Neural cell (in vitro differentiated cells): ENCODE measurements around the gene ZDHHC5. TPM values are rescaled to one million over a fixed set of nuclear protein-coding genes. Genes with fewer than 3 reads are reported as not detected.

Source experiments
- H2AFZ ChIP-seq: fragments of 200-600, 300-800 bp; sonication (generic), shearing (Covaris generic); 2 replicates; pipeline ENCODE4 v1.6.0; 2014; ENCODE audit warnings: low read depth, mild to moderate bottlenecking, antibody characterized with exemption, low read length, moderate library complexity
- H3F3A ChIP-seq: fragments of 200-600 bp; shearing (Covaris generic); 2 replicates; pipeline ENCODE4 v1.6.1; 2016; ENCODE audit warnings: mild to moderate bottlenecking, moderate library complexity, mixed read lengths, antibody characterized with exemption, low read length; ENCODE audit not compliant: insufficient read depth, poor library complexity, severe bottlenecking
- H3K27ac ChIP-seq: fragments of 200-600, 300-800 bp; sonication (generic), shearing (Covaris generic); 2 replicates; pipeline ENCODE4 v1.5.1; 2014; ENCODE audit warnings: mild to moderate bottlenecking, low read length, moderate library complexity
- H3K27me3 ChIP-seq: fragments of 300-800, 200-600 bp; sonication (generic), shearing (Covaris generic); 2 replicates; pipeline ENCODE4 v1.6.0; 2014; ENCODE audit warnings: mild to moderate bottlenecking, low read depth, low read length, moderate library complexity; ENCODE audit not compliant: insufficient read depth
- H3K36me3 ChIP-seq: fragments of 300-800, 200-600 bp; sonication (generic), shearing (Covaris generic); 2 replicates; pipeline ENCODE4 v1.5.1; 2014; ENCODE audit warnings: mild to moderate bottlenecking, antibody characterized with exemption, low read length, moderate library complexity; ENCODE audit not compliant: insufficient read depth
- H3K4me2 ChIP-seq: fragments of 300-800, 200-600 bp; sonication (generic), shearing (Covaris generic); 2 replicates; pipeline ENCODE4 v1.6.0; 2014; ENCODE audit warnings: mild to moderate bottlenecking, low read length
- H3K4me3 ChIP-seq: fragments of 300-800, 200-600 bp; sonication (generic), shearing (Covaris generic); 2 replicates; pipeline ENCODE4 v1.5.1; 2014; ENCODE audit warnings: mild to moderate bottlenecking, low read length, moderate library complexity
- H3K79me2 ChIP-seq: fragments of 200-600 bp; shearing (Covaris generic); replicated peaks from 2 replicates; pipeline ENCODE4 v1.6.0; 2014; ENCODE audit warnings: mild to moderate bottlenecking, low read length, moderate library complexity; ENCODE audit not compliant: insufficient read depth
- H3K9ac ChIP-seq: fragments of 300-800, 200-600 bp; sonication (generic), shearing (Covaris generic); 2 replicates; pipeline ENCODE4 v1.6.1; 2016; ENCODE audit warnings: mild to moderate bottlenecking, low read length, mixed read lengths
- H3K9me2 ChIP-seq: fragments of 200-600 bp; shearing (Covaris generic); 2 replicates; pipeline ENCODE4 v1.6.1; 2016; ENCODE audit warnings: mild to moderate bottlenecking, low read length, mixed read lengths; ENCODE audit not compliant: insufficient read depth
- H3K9me3 ChIP-seq: fragments of 200-600, 300-800 bp; sonication (generic), shearing (Covaris generic); 2 replicates; pipeline ENCODE4 v1.6.1; 2016; ENCODE audit warnings: mild to moderate bottlenecking, mixed run types, low read length, moderate library complexity, mixed read lengths
- H4K20me1 ChIP-seq: fragments of 200-600 bp; shearing (Covaris generic); 2 replicates; pipeline ENCODE4 v1.6.1; 2016; ENCODE audit warnings: mild to moderate bottlenecking, mixed run types; ENCODE audit not compliant: insufficient read depth
- EP300 ChIP-seq: fragments of 450-650 bp; conservative IDR thresholded peaks from 2 replicates; pipeline ENCODE4 v1.6.1; 2014; ENCODE audit warnings: antibody characterized with exemption, mild to moderate bottlenecking, moderate library complexity; ENCODE audit not compliant: poor library complexity, severe bottlenecking
- EZH2 ChIP-seq: fragments of 200-600, 300-800 bp; shearing (Covaris generic), sonication (generic); IDR thresholded peaks from 2 replicates; pipeline ENCODE4 v1.6.1; 2014; ENCODE audit warnings: antibody characterized with exemption, low read length, borderline replicate concordance, mild to moderate bottlenecking; ENCODE audit not compliant: insufficient read depth, poor library complexity, severe bottlenecking
- MXI1 ChIP-seq: fragments of 450-650 bp; conservative IDR thresholded peaks from 2 replicates; pipeline ENCODE4 v1.6.1; 2014; ENCODE audit warnings: antibody characterized with exemption, mild to moderate bottlenecking; ENCODE audit not compliant: poor library complexity, severe bottlenecking
- POLR2AphosphoS5 ChIP-seq: IDR thresholded peaks from 2 replicates; pipeline ENCODE4 v1.6.1; 2012
- RAD21 ChIP-seq: fragments of 450-650 bp; conservative IDR thresholded peaks from 2 replicates; pipeline ENCODE4 v1.6.1; 2014; ENCODE audit warnings: antibody characterized with exemption, mild to moderate bottlenecking, moderate library complexity
- REST ChIP-seq: IDR thresholded peaks from 2 replicates; pipeline ENCODE4 v1.6.1; 2012; ENCODE audit warnings: borderline replicate concordance
- SMC3 ChIP-seq: fragments of 450-650 bp; conservative IDR thresholded peaks from 2 replicates; pipeline ENCODE4 v1.6.1; 2014; ENCODE audit warnings: antibody characterized with exemption, mild to moderate bottlenecking, moderate library complexity; ENCODE audit not compliant: poor library complexity
- TAF1 ChIP-seq: IDR thresholded peaks from 2 replicates; pipeline ENCODE4 v1.6.1; 2012; ENCODE audit warnings: low read depth
- polyA plus RNA-seq: library from polyadenylated mRNA; depleted of rRNA; stranded (reverse); fragments of >200 nt; gene quantifications from 2 replicates; pipeline ENCODE4 v1.2.3, GENCODE V29; 2014
- TF ChIP-seq, protein P1 (sequence below): fragments of 450-650 bp; IDR thresholded peaks from 2 replicates; pipeline ENCODE4 v1.5.1; 2014; ENCODE audit warnings: antibody characterized with exemption, mild to moderate bottlenecking, moderate library complexity; ENCODE audit not compliant: poor library complexity, severe bottlenecking

Gene ZDHHC5
- polyA plus RNA-seq, 1 donor from 2014 or later, result 15.8 TPM

- Histone ChIP-seq H3K79me2 (peaks cover 36% of the 10 kb centered on the region), H3K9me3 (no peaks in the 10 kb centered on the region), H3K9me2 (no peaks in the 10 kb centered on the region), H4K20me1 (no peaks in the 10 kb centered on the region), H3K27ac (peak overlapping the region; percentile 92), H3K4me2 (peak overlapping the region; percentile 32), H3K27me3 (no peaks in the 10 kb centered on the region), H3K36me3 (no peaks in the 10 kb centered on the region), H2AFZ (peak overlapping the region; percentile 57), H3F3A (no peaks in the 10 kb centered on the region), H3K9ac (peak overlapping the region; percentile 96), H3K4me3 (peak overlapping the region; percentile 96)
- TF ChIP-seq TAF1, result no peak
- TF ChIP-seq EZH2, result no peak
- no peak for TF ChIP-seq POLR2AphosphoS5
- no peak for TF ChIP-seq MXI1
- TF ChIP-seq, protein P1, sequence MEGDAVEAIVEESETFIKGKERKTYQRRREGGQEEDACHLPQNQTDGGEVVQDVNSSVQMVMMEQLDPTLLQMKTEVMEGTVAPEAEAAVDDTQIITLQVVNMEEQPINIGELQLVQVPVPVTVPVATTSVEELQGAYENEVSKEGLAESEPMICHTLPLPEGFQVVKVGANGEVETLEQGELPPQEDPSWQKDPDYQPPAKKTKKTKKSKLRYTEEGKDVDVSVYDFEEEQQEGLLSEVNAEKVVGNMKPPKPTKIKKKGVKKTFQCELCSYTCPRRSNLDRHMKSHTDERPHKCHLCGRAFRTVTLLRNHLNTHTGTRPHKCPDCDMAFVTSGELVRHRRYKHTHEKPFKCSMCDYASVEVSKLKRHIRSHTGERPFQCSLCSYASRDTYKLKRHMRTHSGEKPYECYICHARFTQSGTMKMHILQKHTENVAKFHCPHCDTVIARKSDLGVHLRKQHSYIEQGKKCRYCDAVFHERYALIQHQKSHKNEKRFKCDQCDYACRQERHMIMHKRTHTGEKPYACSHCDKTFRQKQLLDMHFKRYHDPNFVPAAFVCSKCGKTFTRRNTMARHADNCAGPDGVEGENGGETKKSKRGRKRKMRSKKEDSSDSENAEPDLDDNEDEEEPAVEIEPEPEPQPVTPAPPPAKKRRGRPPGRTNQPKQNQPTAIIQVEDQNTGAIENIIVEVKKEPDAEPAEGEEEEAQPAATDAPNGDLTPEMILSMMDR, result no peak
- no peak for TF ChIP-seq REST
- TF ChIP-seq RAD21, result no peak
- TF ChIP-seq SMC3, result no peak
- TF ChIP-seq EP300, result no peak
These were observed 30.3 kb upstream of the ZDHHC5 start for GRCh38 chr11:57637626-57638004.

DNA sequence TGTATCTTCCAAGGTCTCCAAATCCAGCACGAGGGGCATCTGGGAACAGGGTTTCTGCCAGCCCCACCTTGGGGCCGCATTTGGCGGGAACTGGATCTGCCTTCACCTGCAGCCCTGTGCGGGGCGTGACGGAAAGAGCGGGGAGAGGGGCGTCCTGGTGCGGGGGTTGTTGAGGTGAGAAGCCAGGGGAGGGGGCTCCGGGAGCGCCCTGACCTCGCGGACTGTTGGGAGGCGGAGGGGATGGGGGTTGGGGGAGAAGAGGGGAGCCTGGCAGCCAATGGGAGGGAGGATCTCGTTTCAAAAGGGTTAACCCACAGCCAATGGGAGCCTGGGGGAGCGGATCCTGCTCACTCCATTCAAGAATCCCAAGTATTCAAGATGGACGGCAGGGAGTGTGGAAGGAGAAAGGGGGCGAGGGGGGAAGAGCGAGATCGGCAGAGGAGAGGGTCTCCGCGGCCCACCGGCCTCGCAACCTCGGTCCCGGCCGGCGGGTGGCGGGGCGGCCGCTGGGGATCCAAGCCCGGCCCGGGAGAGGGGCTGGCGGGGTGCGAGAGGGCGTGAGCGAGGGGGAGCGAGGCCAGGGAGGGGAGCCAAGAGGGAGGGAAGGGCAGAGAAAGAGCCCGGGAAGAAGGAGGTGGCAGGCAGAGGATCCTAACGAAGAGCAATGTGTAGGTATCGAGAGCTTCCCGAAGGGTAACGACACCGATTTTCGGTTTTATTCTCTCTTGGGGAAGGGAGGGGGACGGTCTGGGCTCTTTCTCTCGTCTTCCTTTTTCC lies 29.7 kb upstream of the ZDHHC5 start:
- Histone ChIP-seq H3K27me3 (no peaks in the 10 kb centered on the region), H3K27ac (peak overlapping the region; percentile 92), H3F3A (no peaks in the 10 kb centered on the region), H3K4me2 (peak overlapping the region; percentile 32), H3K9ac (peak overlapping the region; percentile 96), H3K36me3 (no peaks in the 10 kb centered on the region), H3K9me3 (no peaks in the 10 kb centered on the region), H4K20me1 (no peaks in the 10 kb centered on the region), H3K9me2 (no peaks in the 10 kb centered on the region), H3K4me3 (peak overlapping the region; percentile 96), H3K79me2 (peaks cover 36% of the 10 kb centered on the region), H2AFZ (peak overlapping the region; percentile 57)
- TF ChIP-seq RAD21 (no peak), TAF1 (peak; percentile 89), EZH2 (no peak), REST (peak; percentile 97), POLR2AphosphoS5 (peak; percentile 97), EP300 (peak; percentile 25), MXI1 (no peak), SMC3 (no peak)
- TF ChIP-seq, protein P1, result no peak
